HL-60/S4 treated with retinoic acid at 250 ng/mL for 4 days and 3 days (cell line): Measurements from ENCODE around the gene RPN2.
"Not testable (repeated sequence)": the region's sequence is repeated elsewhere in the genome, so short reads cannot be mapped to it uniquely, and the experiment has no call there.

ENCODE experiments used
- in situ Hi-C: fragments of 300-500 bp; cut with MboI; formaldehyde crosslinking; loops from 2 replicates; pipeline ENCODE4 v1.7.0; 2022; ENCODE audit warnings: low sequenced_read_pairs

RPN2 gene

GRCh38 chr20:37178839-37179682 is at the start of gene RPN2, which contains the start of gene MROH8:
Gene RPN2, plus strand, starts transcription at chr20:37179330. Its CDS starts 27 bp downstream, at chr20:37179357.
Gene MROH8, minus strand, starts transcription at chr20:37179548.
- in situ Hi-C loops: no loop called here

- in situ Hi-C loops: no loop called here
These were observed 47.6 kb upstream of the RPN2 start for GRCh38 chr20:37131486-37131885.

- in situ Hi-C loops: no loop called here
These were observed 45.2 kb upstream of the RPN2 start for GRCh38 chr20:37133952-37134351.

DNA sequence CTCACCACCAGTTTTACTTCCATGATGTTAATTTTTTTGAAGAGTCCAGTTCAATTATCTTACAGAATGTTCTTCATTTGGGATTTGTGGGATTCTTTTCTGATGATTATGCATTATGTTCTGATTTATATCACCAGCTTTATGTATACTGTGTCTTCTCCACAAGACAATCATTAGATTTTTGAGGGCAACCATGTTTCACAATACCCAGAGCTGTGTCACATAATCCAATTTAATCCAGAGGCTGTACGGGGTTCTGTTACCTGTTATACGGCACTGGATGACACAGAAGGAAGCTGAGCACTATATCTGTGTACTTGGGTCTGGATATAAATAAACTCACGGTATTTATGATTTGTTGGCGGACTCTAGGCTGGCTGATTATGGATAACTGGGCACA is 41.6 kb upstream of the RPN2 start:
- in situ Hi-C loops: no loop called here

GRCh38 chr20:37142708-37143107 is 36.4 kb upstream of the RPN2 start:
- in situ Hi-C loops: no loop called here

DNA sequence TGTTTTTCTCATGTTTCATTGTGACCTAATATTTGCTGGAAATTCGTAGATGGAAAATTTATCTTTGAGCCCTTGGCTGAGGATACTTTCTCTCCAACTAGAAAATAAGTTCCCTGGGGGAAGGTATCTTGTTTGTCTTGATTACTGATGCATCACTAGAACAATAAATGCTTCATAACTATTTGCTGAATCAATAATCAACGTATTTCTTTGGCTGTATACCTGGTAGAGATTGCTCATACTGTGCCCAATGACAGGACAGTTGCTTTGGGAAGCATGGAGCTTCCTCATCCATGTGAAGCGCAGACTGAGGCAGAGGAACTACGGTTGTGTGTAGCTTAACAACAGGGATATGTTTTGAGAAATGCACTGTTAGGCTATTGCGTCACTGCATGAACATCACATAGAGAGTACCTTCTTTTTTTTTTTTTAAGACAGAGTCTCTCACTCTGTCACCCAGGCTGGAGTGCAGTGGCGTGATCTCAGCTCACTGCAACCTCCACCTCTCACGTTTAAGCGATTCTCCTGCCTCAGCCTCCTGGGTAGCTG is 34.2 kb upstream of the RPN2 start:
- in situ Hi-C loops: no loop called here

DNA sequence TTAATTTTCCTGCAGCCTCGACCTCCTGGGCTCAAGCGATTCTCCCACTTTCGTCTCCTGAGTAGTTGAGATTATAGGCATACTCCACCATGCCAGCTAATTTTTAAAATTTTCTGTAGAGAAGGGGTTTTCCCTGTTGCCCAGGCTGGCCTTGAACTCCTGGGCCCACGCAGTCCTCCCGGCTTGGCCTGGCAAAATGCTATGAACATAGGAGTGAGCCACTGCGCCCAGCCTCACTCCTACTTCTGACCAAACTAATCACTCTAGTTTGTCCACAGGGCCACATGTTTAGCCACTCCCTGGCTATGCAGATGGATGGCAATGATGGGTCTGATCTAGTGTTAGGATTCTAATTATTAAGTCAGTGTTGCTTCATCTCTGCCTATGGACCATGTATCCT is 31.9 kb upstream of the RPN2 start:
- in situ Hi-C loops: no loop called here

DNA sequence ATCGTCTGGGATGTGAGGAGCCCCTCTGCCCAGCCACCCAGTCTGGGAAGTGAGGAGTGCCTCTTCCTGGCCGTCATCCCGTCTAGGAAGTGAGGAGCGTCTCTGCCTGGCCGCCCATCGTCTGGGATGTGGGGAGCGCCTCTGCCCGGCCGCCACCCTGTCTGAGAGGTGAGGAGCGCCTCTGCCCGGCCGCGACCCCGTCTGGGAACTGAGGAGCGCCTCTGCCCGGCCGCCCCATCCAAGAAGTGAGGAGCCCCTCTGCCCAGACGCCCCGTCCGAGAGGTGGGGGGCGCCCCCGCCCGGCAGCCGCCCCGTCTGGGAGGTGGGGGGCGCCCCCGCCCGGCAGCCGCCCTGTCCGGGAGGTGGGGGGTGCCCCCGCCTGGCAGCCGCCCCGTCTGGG is 28.3 kb upstream of the RPN2 start:
- in situ Hi-C loops: not testable (repeated sequence)

- in situ Hi-C loops: no loop called here
These were observed 27.6 kb upstream of the RPN2 start for GRCh38 chr20:37151529-37151928.

- in situ Hi-C loops: no loop called here
These were observed 26.8 kb upstream of the RPN2 start for GRCh38 chr20:37152284-37152683.

GRCh38 chr20:37154684-37155298 is 24.3 kb upstream of the RPN2 start:
- in situ Hi-C loops: no loop called here

- in situ Hi-C loops: no loop called here
These were observed 23.1 kb upstream of the RPN2 start for GRCh38 chr20:37155987-37156386.

DNA sequence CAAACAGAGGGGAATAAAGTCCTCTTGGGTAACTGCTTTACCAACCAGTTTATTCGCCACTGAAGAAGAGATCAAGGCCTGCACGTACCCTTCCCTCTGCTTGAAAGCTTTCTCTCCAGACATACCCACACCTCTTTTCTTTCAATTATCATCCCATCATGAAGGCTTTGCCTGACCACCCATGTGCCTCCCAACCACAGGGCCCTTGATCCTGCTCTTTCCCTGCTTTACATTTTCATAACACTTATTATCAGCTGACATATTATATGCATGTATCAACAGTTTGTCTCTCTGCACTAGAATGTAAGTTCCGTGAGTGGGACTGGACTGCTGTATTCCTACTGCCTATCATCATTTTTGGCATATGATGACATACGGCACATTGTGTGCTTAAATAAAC is 20.9 kb upstream of the RPN2 start:
- in situ Hi-C loops: no loop called here

DNA sequence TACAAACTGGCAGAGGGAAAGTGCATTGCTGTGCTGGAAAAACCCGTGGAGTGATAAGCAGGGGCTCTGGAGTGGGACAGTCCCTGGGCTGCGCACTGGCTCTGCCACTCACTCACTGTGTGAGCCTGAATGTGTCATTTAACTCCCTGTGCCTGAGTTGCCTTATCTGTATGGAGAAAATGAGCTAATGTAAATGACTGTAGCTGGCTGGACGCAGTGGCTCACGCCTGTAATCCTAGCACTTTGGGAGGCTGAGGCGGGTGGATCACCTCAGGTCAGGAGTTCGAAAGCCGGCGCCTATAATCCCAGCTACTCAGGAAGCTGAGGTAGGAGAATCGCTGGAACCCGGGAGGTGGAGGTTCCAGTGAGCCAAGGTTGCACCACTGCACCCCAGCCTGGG is 18.4 kb upstream of the RPN2 start:
- in situ Hi-C loops: no loop called here

GRCh38 chr20:37161830-37162549 is 17.1 kb upstream of the RPN2 start:
- in situ Hi-C loops: no loop called here

GRCh38 chr20:37162646-37163045 is 16.5 kb upstream of the RPN2 start:
- in situ Hi-C loops: no loop called here

GRCh38 chr20:37163832-37164554 is 15.1 kb upstream of the RPN2 start:
- in situ Hi-C loops: no loop called here

DNA sequence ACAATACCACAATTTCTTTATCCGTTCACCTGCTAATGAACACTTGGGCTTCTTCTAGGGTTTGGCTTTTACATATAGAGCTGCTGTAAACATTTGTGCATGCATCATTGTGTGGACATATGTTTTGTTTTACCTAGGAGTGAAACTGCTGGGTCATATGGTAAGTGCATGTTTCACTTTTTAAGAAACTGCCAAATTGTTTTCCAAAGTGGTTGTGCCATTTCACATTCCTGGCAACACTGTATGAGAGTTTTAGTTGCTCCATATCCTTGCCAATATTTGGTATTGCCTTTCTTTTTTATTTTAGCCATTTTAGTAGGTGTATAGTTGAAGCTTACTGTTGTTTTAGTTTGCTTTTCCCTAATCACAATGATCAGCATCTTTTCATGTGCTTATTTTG is 14.1 kb upstream of the RPN2 start:
- in situ Hi-C loops: no loop called here

DNA sequence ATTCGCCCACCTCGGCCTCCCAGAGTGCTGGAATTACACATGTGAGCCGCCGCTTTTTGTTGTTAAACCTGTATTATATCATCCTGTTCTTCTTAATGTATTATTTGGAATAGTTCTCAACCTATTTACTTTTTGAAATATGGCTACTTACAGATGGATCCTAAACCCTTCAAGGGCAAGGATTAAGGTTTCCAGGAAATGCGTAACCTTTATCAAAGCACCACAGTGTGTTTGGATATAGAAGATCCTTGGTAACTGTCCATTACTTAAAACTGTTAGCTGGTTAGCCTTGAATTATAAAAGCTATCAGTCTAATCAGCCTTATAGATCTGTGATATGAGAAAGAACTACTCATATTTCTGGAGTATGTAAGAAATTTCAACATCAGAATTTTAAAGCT is 12.3 kb upstream of the RPN2 start:
- in situ Hi-C loops: no loop called here

DNA sequence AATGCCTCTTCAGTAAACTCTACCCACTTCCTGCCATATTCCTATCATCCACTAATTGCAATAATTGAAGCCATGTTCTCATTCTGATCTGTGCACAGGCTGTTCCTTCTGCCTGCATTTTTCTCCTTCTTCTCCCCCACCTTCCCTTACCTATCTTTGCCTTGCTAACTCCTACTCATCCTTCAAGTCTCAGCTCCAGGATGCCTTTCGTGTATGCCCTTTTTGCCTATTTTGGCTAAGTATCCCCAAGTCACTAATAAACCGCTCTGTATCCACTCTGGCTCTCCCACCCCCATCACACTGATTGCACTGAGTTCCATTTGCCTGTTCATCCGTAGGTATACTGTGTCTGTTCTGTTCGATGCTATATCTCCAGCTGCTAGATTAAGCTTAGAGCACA is 6.3 kb upstream of the RPN2 start:
- in situ Hi-C loops: no loop called here
